IMR-90 (cell line): ENCODE data around the gene LETM1. TPM values are rescaled to one million over a fixed set of nuclear protein-coding genes. Genes with fewer than 3 reads are reported as not detected.

Experiments
- ATAC-seq: fragments of 200-7000 bp; cut with Tn5 transposase; 2 replicates; pipeline ENCODE4 v1.9.1; 2020; ENCODE audit warnings: low read depth, mild to moderate bottlenecking, moderate library complexity
- BruUV-seq: library from RNA; stranded (reverse); fragments of 400-500 nt; replicated peaks from 2 replicates; lab custom pipeline; 2021; lab: Mats Ljungman, UMichigan
- CTCF ChIA-PET: fragments of 300-600 bp; formaldehyde crosslinking; extraction: SDS; loops from one replicate; lab custom pipeline; 2021; ENCODE audit warnings: antibody characterized with exemption; lab: Yijun Ruan, JAX
- POLR2A ChIA-PET: fragments of 300-600 bp; sonication (Branson Sonifier 250); formaldehyde crosslinking; loops from one replicate; lab custom pipeline; 2022; ENCODE audit warnings: antibody characterized with exemption; ENCODE audit not compliant: unreplicated experiment; lab: Charles Lee
- DNase-seq: peaks from one replicate; pipeline ENCODE4 v3.0.0; 2013
- H2AFZ ChIP-seq: replicated peaks from 2 replicates; pipeline ENCODE3; 2013; ENCODE audit warnings: low read length, mild to moderate bottlenecking; ENCODE audit not compliant: poor library complexity
- H2AK5ac ChIP-seq: 2 replicates; pipeline ENCODE4 v1.6.1; 2013; ENCODE audit warnings: low read depth, low read length, inconsistent platforms
- H2AK9ac ChIP-seq: replicated peaks from 2 replicates; pipeline ENCODE3; 2013; ENCODE audit warnings: mild to moderate bottlenecking, low read depth, low read length, moderate library complexity; ENCODE audit not compliant: poor library complexity
- H2BK120ac ChIP-seq: 2 replicates; pipeline ENCODE4 v1.6.1; 2013; ENCODE audit warnings: low read depth, low read length, inconsistent platforms
- H2BK15ac ChIP-seq: 3 replicates; pipeline ENCODE4 v1.6.1; 2013; ENCODE audit warnings: low read depth, low read length, inconsistent platforms
- H2BK20ac ChIP-seq: 2 replicates; pipeline ENCODE4 v1.6.1; 2013; ENCODE audit warnings: low read depth, mild to moderate bottlenecking, inconsistent platforms, low read length, moderate library complexity
- H2BK5ac ChIP-seq: 2 replicates; pipeline ENCODE4 v1.6.1; 2013; ENCODE audit warnings: mild to moderate bottlenecking, low read depth, low read length, inconsistent platforms; ENCODE audit not compliant: poor library complexity, severe bottlenecking
- H3K14ac ChIP-seq: replicated peaks from 2 replicates; pipeline ENCODE4 v1.6.1; 2013; ENCODE audit warnings: low read depth, low read length, inconsistent platforms
- H3K18ac ChIP-seq: 2 replicates; pipeline ENCODE4 v1.6.1; 2013; ENCODE audit warnings: low read depth, low read length, control low read depth
- H3K23ac ChIP-seq: 2 replicates; pipeline ENCODE4 v1.6.1; 2013; ENCODE audit warnings: low read depth, low read length, inconsistent platforms
- H3K27ac ChIP-seq: 2 replicates; pipeline ENCODE4 v1.5.1; 2013; ENCODE audit warnings: mild to moderate bottlenecking, control low read depth, low read length; ENCODE audit not compliant: insufficient read depth
- H3K27me3 ChIP-seq: 2 replicates; pipeline ENCODE4 v1.6.1; 2013; ENCODE audit warnings: low read length; ENCODE audit not compliant: control insufficient read depth, insufficient read depth
- H3K36me3 ChIP-seq: 2 replicates; pipeline ENCODE4 v1.6.1; 2013; ENCODE audit warnings: low read length, mixed read lengths; ENCODE audit not compliant: control insufficient read depth, insufficient read depth
- H3K4ac ChIP-seq: 2 replicates; pipeline ENCODE4 v1.6.1; 2013; ENCODE audit warnings: low read depth, low read length, inconsistent platforms
- H3K4me1 ChIP-seq: 2 replicates; pipeline ENCODE4 v1.6.1; 2013; ENCODE audit warnings: low read length, mixed read lengths; ENCODE audit not compliant: control insufficient read depth, insufficient read depth
- H3K4me2 ChIP-seq: 2 replicates; pipeline ENCODE4 v1.6.1; 2013; ENCODE audit warnings: low read depth, mild to moderate bottlenecking, control low read depth, low read length, moderate library complexity
- H3K4me3 ChIP-seq: 2 replicates; pipeline ENCODE4 v1.5.1; 2013; ENCODE audit warnings: low read depth, mild to moderate bottlenecking, control low read depth, low read length, moderate library complexity; ENCODE audit not compliant: insufficient read depth
- H3K56ac ChIP-seq: 2 replicates; pipeline ENCODE4 v1.6.1; 2013; ENCODE audit warnings: low read length, inconsistent platforms; ENCODE audit not compliant: insufficient read depth; ENCODE audit errors: extremely low read depth
- H3K79me1 ChIP-seq, 2 experiments: 2 replicates each; pipeline ENCODE4 v1.6.1; 2013; ENCODE audit warnings: low read length in 2 of 2, inconsistent platforms in 1 of 2, low read depth in 1 of 2
- H3K9ac ChIP-seq: 2 replicates; pipeline ENCODE4 v1.6.1; 2013; ENCODE audit warnings: low read depth, low read length, control low read depth
- H3K9me1 ChIP-seq: 2 replicates; pipeline ENCODE4 v1.6.1; 2013; ENCODE audit warnings: low read length, inconsistent platforms; ENCODE audit not compliant: insufficient read depth
- H3K9me3 ChIP-seq: 2 replicates; pipeline ENCODE4 v1.6.1; 2013; ENCODE audit warnings: low read length; ENCODE audit not compliant: control insufficient read depth, insufficient read depth
- H4K20me1 ChIP-seq: 2 replicates; pipeline ENCODE4 v1.6.1; 2013; ENCODE audit warnings: low read length, inconsistent platforms; ENCODE audit not compliant: insufficient read depth
- H4K5ac ChIP-seq: 2 replicates; pipeline ENCODE4 v1.6.1; 2013; ENCODE audit warnings: mild to moderate bottlenecking, low read depth, low read length, control low read depth
- H4K8ac ChIP-seq, 2 experiments: 2 replicates each; pipeline ENCODE4 v1.6.1; 2013; ENCODE audit warnings: low read depth in 2 of 2, low read length in 2 of 2, control low read depth in 1 of 2, inconsistent platforms in 1 of 2
- H4K91ac ChIP-seq: 2 replicates; pipeline ENCODE4 v1.6.1; 2013; ENCODE audit warnings: low read depth, low read length, inconsistent platforms; ENCODE audit not compliant: insufficient read depth
- BHLHE40 ChIP-seq: fragments of 150-350 bp; IDR thresholded peaks from 2 replicates; pipeline ENCODE4 v1.6.1; 2016; ENCODE audit warnings: mild to moderate bottlenecking, low read depth, low read length
- CEBPB ChIP-seq: IDR thresholded peaks from 2 replicates; pipeline ENCODE4 v1.6.1; 2012; ENCODE audit warnings: low read depth, low read length, improper control_type of control experiment
- CHD1 ChIP-seq: IDR thresholded peaks from 2 replicates; pipeline ENCODE4 v1.6.1; 2012; ENCODE audit warnings: low read depth, low read length, improper control_type of control experiment
- FOS ChIP-seq: fragments of 150-350 bp; IDR thresholded peaks from 2 replicates; pipeline ENCODE4 v1.6.1; 2016; ENCODE audit warnings: low read depth, low read length
- MAFK ChIP-seq: IDR thresholded peaks from 2 replicates; pipeline ENCODE4 v1.6.1; 2012; ENCODE audit warnings: low read depth, low read length, improper control_type of control experiment
- MAZ ChIP-seq: IDR thresholded peaks from 2 replicates; pipeline ENCODE4 v1.6.1; 2012; ENCODE audit warnings: low read depth, mild to moderate bottlenecking, low read length, improper control_type of control experiment, moderate library complexity, borderline replicate concordance
- MXI1 ChIP-seq: IDR thresholded peaks from 2 replicates; pipeline ENCODE4 v1.6.1; 2012; ENCODE audit warnings: low read depth, mild to moderate bottlenecking, low read length, moderate library complexity, borderline replicate concordance
- NFE2L2 ChIP-seq: fragments of 150-350 bp; IDR thresholded peaks from 2 replicates; pipeline ENCODE4 v1.6.1; 2016; ENCODE audit warnings: low read depth, mild to moderate bottlenecking, low read length
- POLR2A ChIP-seq: IDR thresholded peaks from 2 replicates; pipeline ENCODE4 v1.6.1; 2012; ENCODE audit warnings: mild to moderate bottlenecking, low read depth, low read length
- RAD21 ChIP-seq: IDR thresholded peaks from 2 replicates; pipeline ENCODE4 v1.6.1; 2012; ENCODE audit warnings: low read length, improper control_type of control experiment
- RCOR1 ChIP-seq: IDR thresholded peaks from 2 replicates; pipeline ENCODE4 v1.6.1; 2012; ENCODE audit warnings: mild to moderate bottlenecking, low read length, improper control_type of control experiment; ENCODE audit not compliant: insufficient replicate concordance
- RFX5 ChIP-seq: IDR thresholded peaks from 2 replicates; pipeline ENCODE4 v1.8.0; 2012; ENCODE audit warnings: low read depth, mild to moderate bottlenecking, low read length, moderate library complexity
- SMC3 ChIP-seq: fragments of 150-350 bp; IDR thresholded peaks from 2 replicates; pipeline ENCODE4 v1.6.1; 2016; ENCODE audit warnings: low read depth, mild to moderate bottlenecking, antibody characterized with exemption, low read length, moderate library complexity
- WGBS, 2 experiments: methylation state at CpG; one replicate each; pipeline versions ENCODE4 v1.1.5 to v1.1.7; 2013; ENCODE audit warnings: missing lambda C conversion rate in 2 of 2; ENCODE audit not compliant: insufficient read length in 1 of 2; ENCODE audit errors: extremely low coverage in 2 of 2; 5-methylcytosine and 5-hydroxymethylcytosine counted together
- dilution Hi-C: fragments of 300-500 bp; cut with HindIII; formaldehyde crosslinking; loops from one replicate; pipeline ENCODE4 v1.14.3; 2018; ENCODE audit warnings: low sequenced_read_pairs; ENCODE audit not compliant: unreplicated experiment
- in situ Hi-C: fragments of 300-500 bp; cut with MboI; formaldehyde crosslinking; loops from 3 replicates; pipeline ENCODE4 v1.14.3; 2019; ENCODE audit warnings: low sequenced_read_pairs, inconsistent platforms, mixed read lengths
- intact Hi-C: fragments of 100-400 bp; cut with micrococcal nuclease; formaldehyde crosslinking; loops from 2 replicates; pipeline ENCODE4 v1.10.0; 2022
- polyA plus RNA-seq, 3 experiments: library from polyadenylated mRNA; depleted of rRNA; stranded (reverse); fragments of >200 nt; gene quantifications; 2 replicates each; pipeline ENCODE4 v1.2.3, GENCODE V29; 2012; ENCODE audit warnings: low replicate concordance in 1 of 3
- total RNA-seq: library from RNA; depleted of rRNA; stranded (reverse); fragments of >200 nt; gene quantifications from 2 replicates; pipeline ENCODE4 v1.2.3, GENCODE V29; 2012
- TF ChIP-seq, protein P1 (sequence below): conservative IDR thresholded peaks from 2 replicates; pipeline ENCODE4 v1.5.1; 2012; ENCODE audit warnings: mild to moderate bottlenecking, low read depth, low read length, improper control_type of control experiment
- TF ChIP-seq, protein P2 (sequence below): fragments of 150-350 bp; IDR thresholded peaks from 2 replicates; pipeline ENCODE4 v1.6.1; 2016; ENCODE audit warnings: low read depth, mild to moderate bottlenecking, low read length, moderate library complexity, borderline replicate concordance
- TF ChIP-seq, protein P3 (sequence below): fragments of 150-350 bp; IDR thresholded peaks from 2 replicates; pipeline ENCODE4 v1.6.1; 2017; ENCODE audit warnings: mild to moderate bottlenecking, antibody characterized with exemption, low read length, low read depth

Gene LETM1
- total and polyA plus RNA-seq, 2 of the 4 experiments (the other 2 are of a cell fraction), result 25.0 to 49.3 TPM

DNA sequence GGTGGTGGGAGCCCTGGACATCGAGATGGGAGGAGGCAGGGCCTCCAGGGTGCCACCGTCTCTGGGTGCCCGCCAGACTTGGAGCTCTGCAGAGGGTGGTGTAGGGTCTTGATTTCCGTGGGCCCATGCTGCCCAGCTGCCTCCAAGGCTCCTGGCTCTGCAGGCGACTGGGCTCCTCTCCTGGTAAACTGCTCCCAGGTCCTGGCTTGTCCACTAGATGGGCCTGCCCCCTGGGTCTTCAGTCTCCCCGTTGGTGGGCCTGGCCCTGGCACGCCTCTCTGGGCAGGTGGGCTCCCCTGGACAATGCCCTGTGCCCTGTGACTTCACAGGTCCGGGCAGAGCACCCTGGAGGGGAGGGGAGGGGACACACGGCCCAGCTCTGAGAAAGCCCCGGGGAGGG is 55.2 kb downstream of the LETM1 start:
- Histone ChIP-seq H4K91ac (no peak overlapping the region), H4K20me1 (peaks cover 5% of the 10 kb centered on the region; the same call in 1 of the 2 replicates), H3K4ac (no peak overlapping the region), H3K14ac (no peak overlapping the region), H3K4me3 (no peak overlapping the region), H4K8ac (no peak overlapping the region), H3K56ac (no peak overlapping the region), H2AFZ (no peak overlapping the region), H3K4me1 (no peaks in the 10 kb centered on the region; the same call in 1 of the 2 replicates), H4K5ac (no peak overlapping the region), H3K36me3 (no peaks in the 10 kb centered on the region), H3K9me1 (no peaks in the 10 kb centered on the region), H3K4me2 (no peak overlapping the region), H3K9ac (no peak overlapping the region), H3K79me1 (no peaks in the 10 kb centered on the region), H3K23ac (no peak overlapping the region), H2BK120ac (no peak overlapping the region), H3K27ac (no peak overlapping the region), H3K27me3 (peaks cover 13% of the 10 kb centered on the region), H2AK9ac (no peak overlapping the region), H2BK20ac (no peak overlapping the region), H3K9me3 (no peaks in the 10 kb centered on the region), H2BK15ac (no peak overlapping the region), H2AK5ac (no peak overlapping the region), H3K18ac (no peak overlapping the region), H2BK5ac (no peak overlapping the region)
- TF ChIP-seq BHLHE40 (no peak), SMC3 (no peak), NFE2L2 (no peak), FOS (no peak), CEBPB (no peak), POLR2A (no peak), RCOR1 (no peak), MAZ (no peak), MXI1 (no peak), CHD1 (no peak), RFX5 (no peak), RAD21 (no peak), MAFK (no peak)
- TF ChIP-seq, protein P1, sequence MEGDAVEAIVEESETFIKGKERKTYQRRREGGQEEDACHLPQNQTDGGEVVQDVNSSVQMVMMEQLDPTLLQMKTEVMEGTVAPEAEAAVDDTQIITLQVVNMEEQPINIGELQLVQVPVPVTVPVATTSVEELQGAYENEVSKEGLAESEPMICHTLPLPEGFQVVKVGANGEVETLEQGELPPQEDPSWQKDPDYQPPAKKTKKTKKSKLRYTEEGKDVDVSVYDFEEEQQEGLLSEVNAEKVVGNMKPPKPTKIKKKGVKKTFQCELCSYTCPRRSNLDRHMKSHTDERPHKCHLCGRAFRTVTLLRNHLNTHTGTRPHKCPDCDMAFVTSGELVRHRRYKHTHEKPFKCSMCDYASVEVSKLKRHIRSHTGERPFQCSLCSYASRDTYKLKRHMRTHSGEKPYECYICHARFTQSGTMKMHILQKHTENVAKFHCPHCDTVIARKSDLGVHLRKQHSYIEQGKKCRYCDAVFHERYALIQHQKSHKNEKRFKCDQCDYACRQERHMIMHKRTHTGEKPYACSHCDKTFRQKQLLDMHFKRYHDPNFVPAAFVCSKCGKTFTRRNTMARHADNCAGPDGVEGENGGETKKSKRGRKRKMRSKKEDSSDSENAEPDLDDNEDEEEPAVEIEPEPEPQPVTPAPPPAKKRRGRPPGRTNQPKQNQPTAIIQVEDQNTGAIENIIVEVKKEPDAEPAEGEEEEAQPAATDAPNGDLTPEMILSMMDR, result no peak
- TF ChIP-seq, protein P2, sequence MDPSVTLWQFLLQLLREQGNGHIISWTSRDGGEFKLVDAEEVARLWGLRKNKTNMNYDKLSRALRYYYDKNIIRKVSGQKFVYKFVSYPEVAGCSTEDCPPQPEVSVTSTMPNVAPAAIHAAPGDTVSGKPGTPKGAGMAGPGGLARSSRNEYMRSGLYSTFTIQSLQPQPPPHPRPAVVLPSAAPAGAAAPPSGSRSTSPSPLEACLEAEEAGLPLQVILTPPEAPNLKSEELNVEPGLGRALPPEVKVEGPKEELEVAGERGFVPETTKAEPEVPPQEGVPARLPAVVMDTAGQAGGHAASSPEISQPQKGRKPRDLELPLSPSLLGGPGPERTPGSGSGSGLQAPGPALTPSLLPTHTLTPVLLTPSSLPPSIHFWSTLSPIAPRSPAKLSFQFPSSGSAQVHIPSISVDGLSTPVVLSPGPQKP, result no peak
- TF ChIP-seq, protein P3, sequence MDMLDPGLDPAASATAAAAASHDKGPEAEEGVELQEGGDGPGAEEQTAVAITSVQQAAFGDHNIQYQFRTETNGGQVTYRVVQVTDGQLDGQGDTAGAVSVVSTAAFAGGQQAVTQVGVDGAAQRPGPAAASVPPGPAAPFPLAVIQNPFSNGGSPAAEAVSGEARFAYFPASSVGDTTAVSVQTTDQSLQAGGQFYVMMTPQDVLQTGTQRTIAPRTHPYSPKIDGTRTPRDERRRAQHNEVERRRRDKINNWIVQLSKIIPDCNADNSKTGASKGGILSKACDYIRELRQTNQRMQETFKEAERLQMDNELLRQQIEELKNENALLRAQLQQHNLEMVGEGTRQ, result no peak
- intact Hi-C loops, result no loop called here
- in situ Hi-C loops, result no loop called here
- BruUV-seq, result no TSS peak
- dilution Hi-C loops, result no loop called here
- ChIA-PET POLR2A (no interaction called here), CTCF (interaction anchor here (0.5 kb wide), 1 partner anchor 112 kb away, joined by 3 read pairs; no protein-coding TSS in a partner anchor)
- DNase-seq, result no peak
- 73% methylated on average over 4 of the region's 10 CpGs; no CpG with 5 or more reads in 1 of the 2 experiments for WGBS, 2 experiments
- ATAC-seq, result no peak
